Measurements from ENCODE around the gene KIAA1217.
A peak's percentile ranks its signal among the peaks of the same experiment; 100 is the strongest.

Gene KIAA1217

GRCh38 chr10:24452030-24452429 is 243.1 kb downstream of the KIAA1217 start:
- Histone ChIP-seq H3K4me3 (ENCODE audit: low read length, poor library complexity, severe bottlenecking) (peak overlapping the region; percentile 55), H3K9me2 (replicated peaks; ENCODE audit: low read depth, low read length) (no peaks in the 10 kb centered on the region), H3K36me3 (ENCODE audit: insufficient read depth, low read length) (no peaks in the 10 kb centered on the region), H3K9me3 (ENCODE audit: insufficient read depth, low read depth, low read length) (no peaks in the 10 kb centered on the region), H2AFZ (ENCODE audit: low read length) (no peak overlapping the region), H3F3A (ENCODE audit: low read depth) (no peaks in the 10 kb centered on the region), H3K9ac (ENCODE audit: low read depth, low read length, poor library complexity, severe bottlenecking) (no peak overlapping the region), H3K4me1 (ENCODE audit: insufficient read depth, low read length, poor library complexity, severe bottlenecking) (peaks cover 23% of the 10 kb centered on the region), H3K4me2 (ENCODE audit: low read depth, low read length, poor library complexity, severe bottlenecking) (peak overlapping the region; percentile 71), H4K20me1 (ENCODE audit: insufficient read depth, low read length, poor library complexity, severe bottlenecking) (no peaks in the 10 kb centered on the region), H3K27me3 (ENCODE audit: insufficient read depth, low read length, poor library complexity, severe bottlenecking) (no peaks in the 10 kb centered on the region), H3K79me2 (ENCODE audit: insufficient read depth, low read length) (no peaks in the 10 kb centered on the region)
- TF ChIP-seq EZH2phosphoT487 (IDR thresholded peaks at IDR 0.05; ENCODE audit: borderline replicate concordance): no peak
- TF ChIP-seq CTCF (conservative IDR thresholded peaks at IDR 0.05; ENCODE audit: low read length): no peak

DNA sequence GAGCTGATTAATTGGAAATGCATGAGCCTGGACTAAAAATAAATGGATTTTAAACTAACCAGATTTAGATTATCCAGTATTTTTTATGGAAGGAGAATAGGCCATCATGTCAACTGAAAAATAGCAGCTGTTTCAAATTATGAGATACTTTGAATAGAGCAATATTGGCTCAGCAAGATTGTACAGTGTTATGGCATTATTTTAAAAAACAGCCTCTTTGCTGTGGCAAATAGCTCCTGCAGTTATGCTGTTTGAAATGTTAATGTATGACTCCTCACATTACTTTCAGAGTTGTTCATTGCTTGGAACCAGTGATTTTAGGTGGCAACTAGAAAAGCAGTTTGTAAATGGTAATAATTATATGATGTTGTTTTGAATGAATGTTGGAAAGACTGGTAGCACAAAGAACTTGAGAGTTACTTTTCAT is 244.5 kb downstream of the KIAA1217 start:
- Histone ChIP-seq H3K9me2 (replicated peaks; ENCODE audit: low read depth, low read length) (no peaks in the 10 kb centered on the region), H3K9ac (ENCODE audit: low read depth, low read length, poor library complexity, severe bottlenecking) (no peak overlapping the region), H3F3A (ENCODE audit: low read depth) (no peaks in the 10 kb centered on the region), H3K27me3 (ENCODE audit: insufficient read depth, low read length, poor library complexity, severe bottlenecking) (no peaks in the 10 kb centered on the region), H3K4me3 (ENCODE audit: low read length, poor library complexity, severe bottlenecking) (no peak overlapping the region), H3K4me1 (ENCODE audit: insufficient read depth, low read length, poor library complexity, severe bottlenecking) (peaks cover 35% of the 10 kb centered on the region), H3K4me2 (ENCODE audit: low read depth, low read length, poor library complexity, severe bottlenecking) (no peak overlapping the region), H3K36me3 (ENCODE audit: insufficient read depth, low read length) (no peaks in the 10 kb centered on the region), H3K9me3 (ENCODE audit: insufficient read depth, low read depth, low read length) (no peaks in the 10 kb centered on the region), H2AFZ (ENCODE audit: low read length) (no peak overlapping the region), H4K20me1 (ENCODE audit: insufficient read depth, low read length, poor library complexity, severe bottlenecking) (no peaks in the 10 kb centered on the region), H3K79me2 (ENCODE audit: insufficient read depth, low read length) (no peaks in the 10 kb centered on the region)
- TF ChIP-seq EZH2phosphoT487 (IDR thresholded peaks at IDR 0.05; ENCODE audit: borderline replicate concordance): no peak
- no peak for TF ChIP-seq CTCF (conservative IDR thresholded peaks at IDR 0.05; ENCODE audit: low read length)

DNA sequence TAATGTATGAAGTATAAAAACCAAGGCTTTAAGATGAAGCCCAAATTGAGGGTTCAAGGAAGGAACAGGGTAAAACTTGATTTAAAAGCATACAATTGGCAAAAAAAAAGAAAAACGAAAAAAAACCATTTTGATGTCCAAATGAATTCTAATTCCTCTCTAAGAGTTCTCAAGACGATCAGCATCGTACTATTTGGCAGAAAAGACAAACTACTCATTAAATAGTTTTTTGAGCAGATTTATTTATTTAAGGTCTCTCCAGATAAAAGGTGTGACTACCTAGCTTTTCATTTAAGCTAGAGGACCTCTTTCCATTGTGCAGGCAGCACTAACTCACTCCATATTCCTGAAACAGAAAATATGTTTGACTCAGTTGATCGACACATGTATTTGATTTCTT is 245.0 kb downstream of the KIAA1217 start:
- Histone ChIP-seq H3K79me2 (ENCODE audit: insufficient read depth, low read length) (no peaks in the 10 kb centered on the region), H3K4me1 (ENCODE audit: insufficient read depth, low read length, poor library complexity, severe bottlenecking) (peaks cover 34% of the 10 kb centered on the region), H3F3A (ENCODE audit: low read depth) (no peaks in the 10 kb centered on the region), H3K9me2 (replicated peaks; ENCODE audit: low read depth, low read length) (no peaks in the 10 kb centered on the region), H3K27me3 (ENCODE audit: insufficient read depth, low read length, poor library complexity, severe bottlenecking) (no peaks in the 10 kb centered on the region), H3K4me3 (ENCODE audit: low read length, poor library complexity, severe bottlenecking) (no peak overlapping the region), H3K9me3 (ENCODE audit: insufficient read depth, low read depth, low read length) (no peaks in the 10 kb centered on the region), H3K4me2 (ENCODE audit: low read depth, low read length, poor library complexity, severe bottlenecking) (no peak overlapping the region), H4K20me1 (ENCODE audit: insufficient read depth, low read length, poor library complexity, severe bottlenecking) (no peaks in the 10 kb centered on the region), H3K36me3 (ENCODE audit: insufficient read depth, low read length) (no peaks in the 10 kb centered on the region), H2AFZ (ENCODE audit: low read length) (no peak overlapping the region), H3K9ac (ENCODE audit: low read depth, low read length, poor library complexity, severe bottlenecking) (no peak overlapping the region)
- no peak for TF ChIP-seq EZH2phosphoT487 (IDR thresholded peaks at IDR 0.05; ENCODE audit: borderline replicate concordance)
- TF ChIP-seq CTCF (conservative IDR thresholded peaks at IDR 0.05; ENCODE audit: low read length): no peak
